NCI-H128 (cell line): ENCODE data around the gene SPATA31D4.
"Not testable (repeated sequence)": the region's sequence is repeated elsewhere in the genome, so short reads cannot be mapped to it uniquely, and the experiment has no call there.

ENCODE experiments used
- DNase-seq: peaks from one replicate; lab custom pipeline; 2025; ENCODE audit not compliant: unreplicated experiment; lab: John Stamatoyannopoulos, UW

The SPATA31D4 gene

DNA sequence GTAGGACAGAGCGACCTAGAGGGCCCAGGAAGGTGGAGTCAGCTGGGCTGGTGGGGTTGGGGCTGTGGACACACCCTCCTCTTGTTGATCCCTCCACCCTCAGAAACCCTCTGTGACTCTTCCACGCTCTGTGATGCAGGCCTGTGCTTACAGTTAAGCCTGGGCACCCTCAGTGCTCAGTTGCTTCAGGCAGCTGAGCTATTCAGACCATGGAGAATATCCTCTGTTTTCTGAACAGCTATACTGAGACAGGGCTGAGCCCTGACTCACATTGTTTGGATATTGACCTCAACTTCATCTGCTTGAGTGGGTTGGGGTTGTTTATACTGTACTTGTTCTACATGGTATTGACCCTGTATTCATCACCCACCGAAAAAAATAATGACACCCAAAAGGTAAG, at the start of gene SPATA31D4:
Gene SPATA31D4, plus strand, starts transcription at position 124 of the 400 bp plus-strand sequence. Its CDS starts 86 bp downstream, at position 210.
- DNase-seq = not testable (repeated sequence)

DNA sequence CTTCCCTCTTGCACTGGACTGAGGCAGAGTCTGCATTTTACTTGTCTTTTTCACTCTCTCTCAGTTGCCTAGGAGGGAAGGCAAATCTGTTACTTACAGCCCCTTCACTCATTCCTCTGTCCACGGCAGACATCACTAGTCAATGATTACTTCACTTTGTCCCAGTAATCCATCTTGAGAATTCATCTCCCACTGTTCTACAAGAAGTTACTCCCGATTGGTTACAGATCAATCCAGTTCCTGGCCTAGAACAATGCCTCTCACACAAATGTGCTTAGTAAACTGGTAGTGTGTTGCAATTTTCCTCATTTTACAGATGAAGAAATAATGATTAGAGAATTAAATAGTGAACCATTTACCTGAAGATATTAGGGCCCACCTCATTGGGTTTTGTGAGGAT, 49.7 kb upstream of the SPATA31D4 start:
- DNase-seq = no peak

DNA sequence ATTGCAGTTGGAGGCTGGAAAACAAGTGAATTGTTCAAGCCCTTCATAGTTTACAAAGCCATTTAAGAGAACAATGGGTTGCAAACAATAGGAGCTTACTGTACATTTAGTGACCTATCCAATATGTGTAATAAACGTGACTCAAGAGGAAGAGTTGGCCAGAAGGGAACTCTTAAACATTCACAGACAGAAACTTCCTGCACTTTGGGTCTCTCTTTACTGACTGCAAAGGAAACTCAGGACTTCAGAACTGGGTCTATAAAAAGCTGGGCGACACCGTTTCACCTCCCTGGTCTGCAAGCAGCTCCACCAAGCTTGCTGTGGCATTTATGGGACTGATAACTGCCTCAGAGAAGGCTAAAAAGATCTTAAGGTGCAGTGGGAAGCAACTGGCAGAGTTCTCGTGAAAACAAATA, 48.7 kb upstream of the SPATA31D4 start:
- DNase-seq = no peak

DNA sequence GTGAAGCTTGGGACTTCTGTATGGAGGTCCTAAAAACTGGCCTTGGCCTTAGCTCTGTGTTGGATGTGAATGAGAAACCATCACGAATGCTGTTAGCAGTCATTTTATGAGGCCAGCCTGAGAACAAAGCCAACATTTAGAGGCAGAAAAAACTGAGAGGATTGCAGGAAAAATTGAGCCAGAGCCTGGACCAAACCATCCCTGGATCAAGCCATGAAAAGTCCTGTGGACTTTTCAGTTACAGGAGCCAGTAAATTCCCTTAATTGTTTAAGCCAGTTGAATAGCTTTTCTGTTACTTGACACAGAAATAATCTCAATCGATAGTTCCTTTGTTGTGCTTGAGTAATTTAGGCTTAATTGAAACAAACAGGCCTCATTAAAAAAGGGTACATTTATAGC, 42.6 kb upstream of the SPATA31D4 start:
- DNase-seq = no peak

DNA sequence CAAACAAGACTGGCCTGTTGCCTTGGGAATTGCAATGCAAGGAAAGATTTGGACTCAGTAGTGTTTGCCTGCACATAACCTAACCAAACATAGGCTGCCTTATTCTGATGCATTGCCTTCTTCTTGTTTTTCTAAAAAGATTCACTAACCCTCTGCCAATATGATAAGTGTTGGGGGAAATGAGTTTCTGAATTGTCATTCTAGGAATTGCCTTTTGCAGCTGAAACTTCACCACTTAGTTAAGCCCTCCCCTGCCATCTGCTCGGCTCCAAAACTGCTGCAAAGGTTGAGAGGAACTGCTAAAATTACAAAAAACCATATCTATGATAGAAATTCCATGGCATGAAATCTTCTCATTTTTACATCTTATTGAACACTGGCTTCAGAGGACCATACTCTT, 41.6 kb upstream of the SPATA31D4 start:
- DNase-seq = no peak

DNA sequence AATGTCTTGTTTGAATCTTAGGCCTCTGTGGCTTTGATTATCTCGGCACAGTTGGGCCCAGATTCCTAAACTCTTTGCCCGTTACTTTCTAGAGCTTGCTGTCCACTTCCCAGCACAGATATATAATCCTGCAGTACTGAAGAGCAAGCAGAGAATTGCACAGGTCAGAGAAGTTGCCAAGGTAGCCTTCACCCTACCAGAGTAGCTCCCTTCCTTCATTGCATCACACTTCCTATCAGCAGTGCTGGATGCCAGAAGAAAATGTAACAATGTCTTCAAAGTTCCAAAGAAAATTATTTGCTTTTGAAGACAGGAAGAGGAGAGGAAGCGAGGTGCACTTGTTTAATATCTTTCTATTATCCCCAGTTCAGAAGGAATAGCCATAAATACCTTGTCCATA, 38.1 kb upstream of the SPATA31D4 start:
- DNase-seq = no peak

DNA sequence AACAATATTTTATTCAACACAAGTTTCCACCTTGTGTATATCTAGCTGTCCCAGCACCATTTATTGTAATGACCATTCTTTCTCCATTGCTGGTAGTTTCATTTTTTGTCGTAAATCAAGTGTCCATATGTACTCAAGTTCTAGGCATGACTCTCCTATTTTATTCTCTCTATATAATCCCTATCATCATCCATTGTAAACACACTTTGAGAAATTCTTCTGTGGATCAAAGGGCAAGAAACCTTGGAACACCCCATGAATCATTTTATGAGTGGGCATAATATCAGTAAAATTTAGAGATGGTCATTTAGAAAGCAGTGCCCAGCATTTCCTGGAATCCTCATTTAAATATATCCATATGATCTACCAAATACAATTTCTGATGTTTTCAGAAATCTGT, 35.8 kb upstream of the SPATA31D4 start:
- no peak for DNase-seq

DNA sequence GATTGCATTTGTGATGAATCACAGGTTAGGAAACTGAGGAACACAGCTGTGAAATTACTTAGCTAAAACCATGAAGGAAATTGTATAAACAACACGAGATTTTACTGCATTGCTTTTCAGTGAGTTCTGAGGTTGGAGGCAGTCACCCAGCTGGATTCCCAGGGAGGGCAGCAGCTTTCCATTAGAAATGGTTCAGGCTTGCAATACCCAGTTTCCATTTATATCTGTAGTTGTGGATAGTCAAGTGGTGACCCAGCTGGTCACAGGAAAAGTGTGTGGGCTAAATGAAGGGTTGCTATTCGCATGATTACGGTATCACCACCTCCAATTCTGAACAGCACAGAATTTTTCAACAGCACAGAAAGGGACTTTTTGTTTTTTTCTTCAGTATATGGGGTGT, 34.3 kb upstream of the SPATA31D4 start:
- DNase-seq = no peak

DNA sequence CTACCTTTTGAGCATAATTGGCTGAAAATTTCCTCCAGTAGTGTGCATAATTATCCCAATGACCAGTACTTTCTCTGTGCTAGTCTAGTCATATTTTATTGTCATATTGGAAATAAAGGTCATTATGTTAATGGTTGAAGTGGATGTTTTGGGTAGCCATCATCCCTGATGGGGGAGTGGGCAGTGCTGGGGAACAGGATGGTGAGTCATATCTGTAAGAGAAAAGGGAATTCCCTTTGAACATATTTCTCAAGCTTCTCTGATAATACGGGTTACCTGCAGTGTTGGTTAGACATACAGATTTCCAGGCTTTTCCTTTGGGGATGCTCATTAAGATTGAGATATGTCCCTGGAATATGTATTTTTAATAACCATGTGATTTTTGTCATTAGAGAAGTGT, 33.3 kb upstream of the SPATA31D4 start:
- DNase-seq = no peak

DNA sequence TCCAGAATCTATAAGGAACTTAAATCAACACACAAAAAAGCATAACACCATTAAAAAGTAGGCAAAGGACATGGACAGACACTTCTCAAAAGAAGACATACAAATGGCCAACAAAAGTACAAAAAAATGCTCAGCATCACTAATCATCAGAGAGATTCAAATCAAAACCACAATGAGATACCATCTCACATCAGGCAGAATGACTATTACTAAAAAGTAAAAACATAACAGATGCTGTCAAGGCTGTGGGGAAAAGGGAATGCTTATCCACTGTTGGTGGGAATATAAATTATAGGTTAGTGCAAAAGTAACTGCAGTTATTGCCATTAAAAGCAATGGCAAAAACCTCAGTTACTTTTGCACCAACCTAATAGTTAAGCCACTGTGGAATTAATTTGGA, 32.2 kb upstream of the SPATA31D4 start:
- no peak for DNase-seq

DNA sequence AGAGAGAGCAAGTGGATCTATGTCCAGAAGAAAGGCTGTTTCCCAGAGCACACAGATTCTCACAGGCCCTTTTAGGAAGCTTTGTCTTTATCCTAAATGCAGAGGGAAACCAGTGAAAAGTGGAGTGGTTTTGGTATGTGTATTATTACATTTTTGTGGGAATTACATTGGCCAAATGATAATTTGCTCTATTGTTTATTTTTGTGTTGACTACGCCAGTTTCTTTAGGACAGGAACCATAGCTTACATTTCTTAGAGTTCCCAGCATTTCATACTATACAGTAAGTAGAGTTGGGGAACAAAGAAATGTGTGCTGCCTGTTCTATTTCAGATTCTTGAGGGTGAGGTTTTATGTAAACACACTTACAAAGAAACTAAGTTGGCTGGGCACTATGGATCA, 29.4 kb upstream of the SPATA31D4 start:
- DNase-seq = no peak

DNA sequence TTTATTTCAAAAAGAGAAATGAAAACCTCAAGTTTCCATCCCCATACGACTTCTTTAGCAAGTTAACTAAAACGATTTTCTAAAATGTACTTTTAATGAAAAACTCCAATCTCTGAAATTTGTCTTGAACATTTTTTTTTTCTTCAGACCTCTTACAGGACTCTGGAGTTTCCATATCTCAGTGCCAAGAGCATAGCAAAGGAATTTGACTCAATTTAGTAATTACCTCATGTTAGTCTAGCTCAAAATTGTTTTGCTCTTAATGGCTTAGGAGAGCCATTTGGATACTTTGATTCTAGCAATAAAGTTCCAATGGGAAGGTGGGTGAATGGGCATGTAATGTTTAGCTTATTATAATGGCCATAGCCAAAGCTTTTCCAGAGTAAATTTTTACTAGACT, 26.0 kb upstream of the SPATA31D4 start:
- no peak for DNase-seq

DNA sequence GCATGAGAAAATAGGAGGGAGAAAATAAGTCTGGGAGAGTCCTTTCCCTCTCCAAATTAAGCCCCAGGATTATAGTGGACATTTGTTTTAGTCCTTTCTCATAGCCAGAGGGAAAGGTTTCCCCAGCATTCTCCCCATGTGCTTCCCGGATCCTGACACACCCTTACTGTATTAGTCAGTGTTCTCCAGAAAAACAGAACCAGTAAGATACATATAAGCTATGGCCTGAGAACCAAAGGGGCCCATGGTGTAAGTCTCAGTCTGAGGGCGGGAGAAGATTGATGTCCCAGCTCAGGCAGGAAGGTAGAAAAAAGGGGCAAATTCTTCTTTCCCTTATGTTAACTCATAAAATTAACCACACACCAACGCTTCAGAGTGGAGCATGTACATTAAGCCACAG, 25.6 kb upstream of the SPATA31D4 start:
- DNase-seq = no peak

DNA sequence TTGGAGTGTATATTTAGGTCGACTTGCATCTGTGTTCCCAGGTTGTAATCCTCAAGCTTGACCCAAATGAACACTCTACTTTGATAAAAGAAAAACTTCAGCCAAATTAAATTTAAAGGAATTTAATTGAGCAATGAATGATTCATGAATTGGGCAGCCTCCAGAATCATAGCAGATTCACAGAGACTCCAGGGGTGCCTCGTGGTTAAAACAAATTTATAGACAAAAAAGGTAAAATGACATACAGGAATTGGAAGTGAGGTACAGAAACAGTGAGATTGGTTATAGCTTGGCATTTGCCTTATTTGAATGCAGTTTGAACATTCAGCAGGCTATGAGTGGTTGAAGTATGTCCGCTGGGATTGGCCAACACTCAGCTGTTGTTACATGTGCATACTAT, 21.6 kb upstream of the SPATA31D4 start:
- DNase-seq = no peak

DNA sequence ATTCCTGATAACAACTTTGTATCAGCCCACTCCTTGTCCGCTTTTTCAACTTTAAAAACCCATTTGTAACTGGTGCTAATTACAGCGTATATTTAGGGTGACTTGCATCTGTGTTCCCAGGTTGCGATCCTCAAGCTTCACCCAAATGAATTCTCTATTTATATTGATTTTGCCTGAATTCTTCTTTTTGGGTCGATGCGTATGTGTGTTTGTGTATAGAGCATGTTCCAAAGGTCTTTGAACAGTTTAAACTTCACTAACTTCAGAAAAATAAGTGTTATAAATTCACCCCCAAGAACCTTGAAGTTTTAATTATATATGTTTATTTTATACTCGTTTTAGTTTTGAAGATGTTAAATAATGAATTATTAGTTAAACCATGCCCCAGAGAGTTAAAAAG, 16.1 kb upstream of the SPATA31D4 start:
- no peak for DNase-seq

DNA sequence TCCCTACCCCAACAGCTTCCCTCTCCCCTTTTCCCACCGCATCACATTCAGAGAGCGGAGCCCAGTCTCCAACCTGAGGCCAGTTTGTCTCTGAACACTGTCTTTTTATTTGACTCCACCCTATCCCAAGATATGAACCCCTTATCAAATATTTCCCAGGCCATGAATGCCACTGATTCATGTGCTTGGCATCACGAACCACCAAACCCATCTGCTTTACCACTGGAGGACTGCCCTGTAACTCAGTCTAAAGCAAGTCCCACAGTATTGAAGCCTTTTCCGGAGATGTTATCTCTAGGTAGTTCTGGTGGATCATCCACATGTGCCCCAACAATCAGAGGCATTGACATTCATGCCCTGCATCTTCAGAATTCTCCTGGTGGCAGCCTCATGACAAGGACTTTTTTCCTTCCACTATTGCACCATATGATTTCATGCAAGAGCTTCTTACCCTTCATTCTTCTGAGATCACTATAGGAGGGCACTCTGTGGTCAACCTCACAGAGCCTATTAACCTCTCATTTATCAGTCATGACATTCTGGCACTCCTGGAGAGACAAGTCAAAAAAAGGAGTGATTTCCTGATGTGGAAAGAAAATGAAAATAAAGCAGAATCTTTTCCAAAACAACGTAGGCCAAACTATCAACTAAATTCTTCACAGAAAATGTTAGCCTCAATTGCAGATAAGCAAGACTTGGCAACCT, 12.3 kb upstream of the SPATA31D4 start:
- no peak for DNase-seq

DNA sequence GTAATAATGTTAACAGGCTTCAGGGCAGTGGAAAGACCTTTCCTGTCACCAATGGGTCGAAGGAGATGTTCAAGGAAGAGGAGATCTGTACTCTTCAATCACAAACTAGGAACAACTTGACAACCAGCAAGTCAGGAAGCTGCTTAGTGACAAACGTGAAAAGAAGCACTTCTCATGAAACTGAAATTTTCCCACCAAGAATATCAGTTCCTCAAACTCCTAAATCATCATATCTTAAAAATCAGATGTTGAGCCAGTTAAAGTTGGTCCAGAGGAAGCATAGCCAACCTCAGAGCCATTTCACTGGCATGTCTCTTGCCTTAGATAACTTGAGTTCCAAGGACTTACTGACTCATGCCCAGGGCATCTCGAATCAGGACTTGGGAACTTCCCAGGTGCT, 9.7 kb upstream of the SPATA31D4 start:
- DNase-seq = not testable (repeated sequence)

DNA sequence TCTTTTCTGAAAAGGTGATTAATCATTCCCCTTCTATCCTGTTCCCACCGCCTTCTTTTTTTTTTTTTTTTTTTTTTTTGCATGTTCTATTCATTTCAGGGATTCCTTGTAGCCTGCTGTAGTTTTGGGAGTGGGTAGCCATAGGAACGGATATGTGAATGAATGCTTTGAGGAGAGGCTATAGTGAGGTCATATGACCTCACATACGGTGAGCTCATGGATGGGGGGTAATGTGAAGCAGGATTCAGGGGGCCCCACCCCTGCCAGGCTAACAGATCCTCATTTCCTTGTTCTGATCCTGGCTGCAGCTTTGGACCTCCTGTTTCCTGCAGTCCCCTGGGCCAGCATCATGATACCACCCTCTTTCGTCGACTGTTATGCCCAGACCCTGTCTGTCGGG, 1.9 kb downstream of the SPATA31D4 start:
- DNase-seq = not testable (repeated sequence)

DNA sequence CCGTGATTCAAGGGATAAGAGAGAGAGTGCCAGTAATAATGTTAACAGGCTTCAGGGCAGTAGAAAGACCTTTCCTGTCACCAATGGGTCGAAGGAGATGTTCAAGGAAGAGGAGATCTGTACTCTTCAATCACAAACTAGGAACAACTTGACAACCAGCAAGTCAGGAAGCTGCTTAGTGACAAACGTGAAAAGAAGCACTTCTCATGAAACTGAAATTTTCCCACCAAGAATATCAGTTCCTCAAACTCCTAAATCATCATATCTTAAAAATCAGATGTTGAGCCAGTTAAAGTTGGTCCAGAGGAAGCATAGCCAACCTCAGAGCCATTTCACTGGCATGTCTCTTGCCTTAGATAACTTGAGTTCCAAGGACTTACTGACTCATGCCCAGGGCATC, 5.3 kb downstream of the SPATA31D4 start:
- not testable (repeated sequence) for DNase-seq

DNA sequence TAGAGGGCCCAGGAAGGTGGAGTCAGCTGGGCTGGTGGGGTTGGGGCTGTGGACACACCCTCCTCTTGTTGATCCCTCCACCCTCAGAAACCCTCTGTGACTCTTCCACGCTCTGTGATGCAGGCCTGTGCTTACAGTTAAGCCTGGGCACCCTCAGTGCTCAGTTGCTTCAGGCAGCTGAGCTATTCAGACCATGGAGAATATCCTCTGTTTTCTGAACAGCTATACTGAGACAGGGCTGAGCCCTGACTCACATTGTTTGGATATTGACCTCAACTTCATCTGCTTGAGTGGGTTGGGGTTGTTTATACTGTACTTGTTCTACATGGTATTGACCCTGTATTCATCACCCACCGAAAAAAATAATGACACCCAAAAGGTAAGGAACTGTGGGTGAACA, 15.2 kb downstream of the SPATA31D4 start, which contains the start of gene SPATA31D3:
Gene SPATA31D3, plus strand, starts transcription at position 108 of the 400 bp plus-strand sequence. Its CDS starts 86 bp downstream, at position 194.
- not testable (repeated sequence) for DNase-seq

DNA sequence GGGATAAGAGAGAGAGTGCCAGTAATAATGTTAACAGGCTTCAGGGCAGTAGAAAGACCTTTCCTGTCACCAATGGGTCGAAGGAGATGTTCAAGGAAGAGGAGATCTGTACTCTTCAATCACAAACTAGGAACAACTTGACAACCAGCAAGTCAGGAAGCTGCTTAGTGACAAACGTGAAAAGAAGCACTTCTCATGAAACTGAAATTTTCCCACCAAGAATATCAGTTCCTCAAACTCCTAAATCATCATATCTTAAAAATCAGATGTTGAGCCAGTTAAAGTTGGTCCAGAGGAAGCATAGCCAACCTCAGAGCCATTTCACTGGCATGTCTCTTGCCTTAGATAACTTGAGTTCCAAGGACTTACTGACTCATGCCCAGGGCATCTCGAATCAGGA, 20.4 kb downstream of the SPATA31D4 start:
- DNase-seq = not testable (repeated sequence)

DNA sequence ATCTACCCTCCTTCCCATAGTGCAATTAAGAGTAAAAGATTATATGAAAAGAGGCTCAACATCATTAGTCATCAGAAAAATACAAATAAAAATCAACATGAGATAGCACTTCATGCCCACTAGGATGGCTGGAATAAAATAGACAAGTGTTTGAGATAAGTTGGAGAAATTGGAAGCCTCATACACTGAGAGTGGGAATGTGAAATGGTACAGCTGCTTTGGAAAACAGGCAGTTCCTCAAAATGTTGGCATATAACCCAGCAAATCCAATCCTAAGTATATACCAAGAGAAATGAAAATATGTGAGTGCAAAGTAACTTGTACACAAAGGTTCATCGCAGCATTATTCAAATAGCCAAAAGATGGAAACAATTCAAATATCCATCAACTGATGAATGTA, 24.9 kb downstream of the SPATA31D4 start:
- DNase-seq = no peak

DNA sequence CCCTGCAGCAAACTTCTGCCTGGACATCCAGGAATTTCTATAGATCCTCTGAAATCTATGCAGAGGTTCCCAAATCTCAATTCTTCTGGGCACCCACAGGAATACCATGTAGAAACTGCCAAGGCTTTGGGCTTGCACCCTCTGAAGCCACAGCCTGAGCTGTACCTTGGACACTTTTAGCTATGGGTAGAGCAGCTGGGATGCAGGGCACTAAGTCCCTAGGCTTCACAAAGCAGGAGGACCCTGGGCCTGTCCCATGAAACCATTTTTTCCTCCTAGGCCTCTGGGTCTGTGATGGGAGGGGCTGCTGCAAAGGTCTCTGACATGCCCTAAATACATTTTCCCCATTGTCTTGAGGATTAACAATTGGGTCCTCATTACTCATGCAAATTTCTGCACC, 27.4 kb downstream of the SPATA31D4 start:
- no peak for DNase-seq
